Activated CD8-positive, alpha-beta memory T cell treated with anti-CD3 and anti-CD28 coated beads for 4 hours (primary cell): ENCODE measurements around the gene PPP2R5E.
"Not testable (repeated sequence)": the region's sequence is repeated elsewhere in the genome, so short reads cannot be mapped to it uniquely, and the experiment has no call there.

ENCODE experiments used
- DNase-seq, 2 donors: peaks; one replicate each; pipeline ENCODE4 v3.0.0-alpha.2; 2020; ENCODE audit warnings: low read depth in 2 of 2

Gene PPP2R5E

GRCh38 chr14:63522511-63522910 lies 20.7 kb downstream of the PPP2R5E start:
- DNase-seq, result not testable (repeated sequence)

GRCh38 chr14:63517354-63517753 lies 25.8 kb downstream of the PPP2R5E start:
- DNase-seq, result no peak

GRCh38 chr14:63515240-63515639 lies 27.9 kb downstream of the PPP2R5E start:
- DNase-seq, result no peak

GRCh38 chr14:63513756-63514155 lies 29.4 kb downstream of the PPP2R5E start:
- no peak for DNase-seq

GRCh38 chr14:63512861-63513260 lies 30.3 kb downstream of the PPP2R5E start:
- no peak for DNase-seq

- no peak for DNase-seq
Observed at GRCh38 chr14:63510538-63510937, 32.6 kb downstream of the PPP2R5E start.

GRCh38 chr14:63508033-63508432 lies 35.1 kb downstream of the PPP2R5E start:
- no peak for DNase-seq

GRCh38 chr14:63504648-63505047 lies 38.5 kb downstream of the PPP2R5E start:
- no peak for DNase-seq

- DNase-seq, result no peak
Observed at GRCh38 chr14:63501429-63501828, 41.7 kb downstream of the PPP2R5E start.

- no peak for DNase-seq
Observed at GRCh38 chr14:63499701-63500250, 43.4 kb downstream of the PPP2R5E start.

GRCh38 chr14:63496837-63497400 lies 46.3 kb downstream of the PPP2R5E start:
- no peak for DNase-seq

GRCh38 chr14:63493246-63493645 lies 49.9 kb downstream of the PPP2R5E start:
- DNase-seq, result no peak

- no peak for DNase-seq
Observed at GRCh38 chr14:63492391-63492790, 50.8 kb downstream of the PPP2R5E start.

GRCh38 chr14:63487724-63488123 lies 55.5 kb downstream of the PPP2R5E start:
- DNase-seq, result no peak

- no peak for DNase-seq
Observed at GRCh38 chr14:63486738-63487137, 56.4 kb downstream of the PPP2R5E start.

- DNase-seq, result no peak
Observed at GRCh38 chr14:63483315-63483714, 59.9 kb downstream of the PPP2R5E start.

- no peak for DNase-seq
Observed at GRCh38 chr14:63480599-63480998, 62.6 kb downstream of the PPP2R5E start.

- no peak for DNase-seq
Observed at GRCh38 chr14:63478437-63478852, 64.7 kb downstream of the PPP2R5E start.

GRCh38 chr14:63478010-63478409 lies 65.2 kb downstream of the PPP2R5E start:
- DNase-seq, result no peak

- DNase-seq, result no peak
Observed at GRCh38 chr14:63477556-63477955, 65.6 kb downstream of the PPP2R5E start.

- DNase-seq, result no peak
Observed at GRCh38 chr14:63475761-63476160, 67.4 kb downstream of the PPP2R5E start.

GRCh38 chr14:63474844-63475243 lies 68.3 kb downstream of the PPP2R5E start:
- DNase-seq, result no peak

- no peak for DNase-seq
Observed at GRCh38 chr14:63474111-63474510, 69.1 kb downstream of the PPP2R5E start.
